Measurements from ENCODE around the gene UTP3. TPM values are rescaled to one million over a fixed set of nuclear protein-coding genes. Genes with fewer than 3 reads are reported as not detected.

The UTP3 gene
- total and polyA plus RNA-seq, 2 donors (not counting 3 experiments of a cell fraction or from before 2014, with no cell fraction given) = 8.7 to 32.8 TPM

DNA sequence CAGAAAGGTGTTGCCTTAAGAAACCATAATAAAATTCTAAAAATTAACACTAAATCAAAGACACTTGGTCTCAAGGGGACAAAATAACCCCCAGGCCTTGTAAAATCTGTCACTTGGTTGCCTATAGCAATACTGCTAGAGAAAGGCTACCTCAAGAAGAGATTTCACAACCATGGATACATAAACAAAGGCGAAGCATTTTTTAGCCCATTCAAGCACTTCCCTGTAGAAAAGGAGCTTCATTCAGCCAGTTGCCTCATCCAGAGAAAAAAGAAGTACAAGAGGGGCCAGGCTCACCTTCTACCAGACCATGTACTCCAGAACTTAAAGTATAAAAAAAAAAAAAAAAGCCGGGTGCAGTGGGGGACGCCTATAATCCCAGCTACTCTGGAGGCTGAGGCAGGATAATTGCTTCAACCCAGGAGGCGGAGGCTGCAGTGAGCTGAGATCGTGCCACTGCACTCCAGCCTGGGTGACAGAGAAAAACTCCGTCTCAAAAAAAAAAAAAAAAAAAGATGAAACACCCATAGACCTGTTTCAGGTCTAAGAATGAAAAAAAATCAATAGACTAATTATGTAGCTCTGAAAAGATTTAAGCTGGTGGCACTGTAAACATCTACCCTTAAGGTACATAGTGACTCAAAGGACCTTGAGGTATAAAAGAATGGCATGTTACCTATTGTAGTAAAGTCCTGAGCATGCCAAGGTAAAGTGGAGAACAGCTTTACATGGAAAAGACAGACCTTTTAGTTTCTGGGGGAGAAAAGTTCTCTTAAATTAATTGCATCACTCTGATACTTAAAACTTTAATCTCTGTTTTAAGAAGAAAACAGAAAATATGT lies 51.4 kb downstream of the UTP3 start:
- no peaks in the 10 kb centered on the region for H3K36me3 ChIP-seq (ENCODE audit: control insufficient read depth in 2 of 2, extremely low read depth in 1 of 2, insufficient read depth in 2 of 2, low read length in 2 of 2)
- dilution Hi-C loops (cut with MboI; ENCODE audit: extremely low pct_ligation_motif_present, low sequenced_read_pairs) = no loop called here
- no peaks in the 10 kb centered on the region for H4K20me1 ChIP-seq (replicated peaks; ENCODE audit: control insufficient read depth, extremely low read depth, insufficient read depth, low read length)
- peaks cover 6% of the 10 kb centered on the region for H3K4me1 ChIP-seq (ENCODE audit: control insufficient read depth, extremely low read depth, insufficient read depth, low read length)
- no TSS peak for BruUV-seq (replicated peaks)
- H3K4me3 ChIP-seq (replicated peaks in 1 of 3; ENCODE audit: insufficient read depth in 1 of 3, low read depth in 1 of 3, low read length in 3 of 3) = no peak overlapping the region
- TF ChIP-seq, protein P1, sequence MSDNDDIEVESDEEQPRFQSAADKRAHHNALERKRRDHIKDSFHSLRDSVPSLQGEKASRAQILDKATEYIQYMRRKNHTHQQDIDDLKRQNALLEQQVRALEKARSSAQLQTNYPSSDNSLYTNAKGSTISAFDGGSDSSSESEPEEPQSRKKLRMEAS (IDR thresholded peaks at IDR 0.05; ENCODE audit: insufficient read depth, insufficient read length) = no peak
- TF ChIP-seq JUN (IDR thresholded peaks at IDR 0.05; ENCODE audit: borderline replicate concordance, insufficient read depth, insufficient read length, low read depth) = no peak
- CTCF ChIA-PET = interaction anchor here (0.6 kb wide), 1 partner anchor 10 kb away, joined by 4 read pairs; no protein-coding TSS in a partner anchor
- no peak overlapping the region for H3K9ac ChIP-seq (replicated peaks; ENCODE audit: extremely low read depth, insufficient read depth, low read length)
- DNase-seq (ENCODE audit: low read depth, low spot score) (no peak), FAIRE-seq (no peak)
- no peak overlapping the region for H3K4me2 ChIP-seq (ENCODE audit: insufficient read depth, low read length)
- H2AFZ ChIP-seq (ENCODE audit: low read depth, low read length) = no peak overlapping the region
- intact Hi-C loops (cut with micrococcal nuclease) = no loop called here
- POLR2A ChIA-PET = no interaction called here
- no peaks in the 10 kb centered on the region for H3K9me1 ChIP-seq (replicated peaks; ENCODE audit: control insufficient read depth, extremely low read depth, insufficient read depth, low read length)
- H3K27ac ChIP-seq (ENCODE audit: insufficient read depth, low read depth, low read length) = no peak overlapping the region
- H3K9me3 ChIP-seq (replicated peaks; ENCODE audit: control insufficient read depth, insufficient read depth, low read length) = no peaks in the 10 kb centered on the region
- no peaks in the 10 kb centered on the region for H3K27me3 ChIP-seq (ENCODE audit: control insufficient read depth in 2 of 2, insufficient read depth in 2 of 2, low read length in 2 of 2)
- peaks cover 8% of the 10 kb centered on the region for H3K79me2 ChIP-seq (ENCODE audit: control insufficient read depth, insufficient read depth, low read length)

Small RNA genes lying within 50 kb of the gene (small RNA-seq; reads per million reads assigned to genes)
- gene RNU6-520P (ENCODE audit: insufficient read depth, insufficient read length, low read depth, low replicate concordance) = not detected
- 3.5 reads per million, percentile 23 among the genes with 10 or more reads in this experiment for gene RNU6-784P (ENCODE audit: insufficient read depth, insufficient read length, low read depth, low replicate concordance)

Other genes starting within 250 kb of the UTP3 start
- gene MUC7, start 216.3 kb upstream of the UTP3 start, total RNA-seq = not detected in 2 replicates
- not detected in 2 replicates for gene MUC7, start 216.3 kb upstream of the UTP3 start, polyA plus RNA-seq
- gene AMTN, start 170.0 kb upstream of the UTP3 start, total RNA-seq = not detected in 2 replicates
- 0.95 and 1.2 TPM in 2 replicates for gene AMTN, start 170.0 kb upstream of the UTP3 start, polyA plus RNA-seq
- gene AMBN, start 96.3 kb upstream of the UTP3 start, total RNA-seq = not detected in 2 replicates
- not detected in 2 replicates for gene AMBN, start 96.3 kb upstream of the UTP3 start, polyA plus RNA-seq
- 0.05 TPM in 1 of 2 replicates, not detected in the other for gene ENAM, start 59.8 kb upstream of the UTP3 start, total RNA-seq
- gene ENAM, start 59.8 kb upstream of the UTP3 start, polyA plus RNA-seq = 0.05 and 0.07 TPM in 2 replicates
- not detected in 2 replicates for gene JCHAIN, start 22.0 kb upstream of the UTP3 start, total RNA-seq
- not detected in 2 replicates for gene JCHAIN, start 22.0 kb upstream of the UTP3 start, polyA plus RNA-seq
- gene RUFY3, start 33.4 kb downstream of the UTP3 start, total RNA-seq = 42.4 and 52.8 TPM in 2 replicates
- gene RUFY3, start 33.4 kb downstream of the UTP3 start, polyA plus RNA-seq = 8.5 and 10.0 TPM in 2 replicates
- gene GRSF1, start 151.4 kb downstream of the UTP3 start, total RNA-seq = 70.7 and 71.6 TPM in 2 replicates
- 26.2 and 29.1 TPM in 2 replicates for gene GRSF1, start 151.4 kb downstream of the UTP3 start, polyA plus RNA-seq
- gene MOB1B, start 213.8 kb downstream of the UTP3 start, total RNA-seq = 23.9 and 25.9 TPM in 2 replicates
- gene MOB1B, start 213.8 kb downstream of the UTP3 start, polyA plus RNA-seq = 2.6 and 4.3 TPM in 2 replicates

Measured in endothelial cell of umbilical vein (primary cell).